ENCODE results near the gene MRPL53.

Gene MRPL53

DNA sequence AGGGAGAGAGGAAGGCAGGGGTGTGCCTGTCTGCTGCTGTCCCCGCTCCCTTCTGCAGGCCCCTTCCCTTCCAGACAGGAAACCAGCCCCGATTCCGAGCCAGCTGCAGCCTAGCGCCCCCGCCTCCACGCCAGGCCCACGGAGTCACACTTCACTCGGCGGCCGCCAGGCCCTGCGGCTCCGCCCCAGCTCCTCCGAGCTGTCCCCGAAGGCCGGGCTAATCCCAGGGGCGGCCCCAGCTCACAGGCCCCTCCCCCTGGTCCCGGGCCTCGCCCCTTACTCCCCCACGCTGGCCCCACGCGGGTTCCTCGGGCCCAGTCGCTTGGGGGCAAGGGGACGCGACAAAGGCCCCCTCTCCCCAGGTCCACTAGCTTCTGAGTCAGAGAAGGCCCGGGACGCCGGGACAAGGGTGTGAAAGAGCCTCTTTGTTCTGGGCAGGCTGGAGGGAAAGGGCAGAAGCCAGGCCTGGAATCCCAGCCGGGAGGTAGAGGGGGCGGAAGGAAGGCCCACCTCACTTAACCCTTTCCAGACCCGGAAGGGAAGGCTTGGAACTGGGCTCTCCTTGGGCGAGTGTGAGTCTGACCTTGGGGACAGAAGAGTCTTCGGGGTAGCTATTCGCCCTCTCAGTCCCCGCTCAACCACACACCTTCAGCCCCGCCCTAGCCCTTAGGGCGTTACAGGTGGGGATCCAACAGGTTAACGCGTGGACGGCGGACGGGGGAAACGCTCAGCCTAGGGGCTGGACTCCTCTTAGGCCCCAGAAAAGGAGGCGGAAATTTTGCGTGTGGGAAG is 31.9 kb downstream of the MRPL53 start (continued):
- TF ChIP-seq, protein P1, sequence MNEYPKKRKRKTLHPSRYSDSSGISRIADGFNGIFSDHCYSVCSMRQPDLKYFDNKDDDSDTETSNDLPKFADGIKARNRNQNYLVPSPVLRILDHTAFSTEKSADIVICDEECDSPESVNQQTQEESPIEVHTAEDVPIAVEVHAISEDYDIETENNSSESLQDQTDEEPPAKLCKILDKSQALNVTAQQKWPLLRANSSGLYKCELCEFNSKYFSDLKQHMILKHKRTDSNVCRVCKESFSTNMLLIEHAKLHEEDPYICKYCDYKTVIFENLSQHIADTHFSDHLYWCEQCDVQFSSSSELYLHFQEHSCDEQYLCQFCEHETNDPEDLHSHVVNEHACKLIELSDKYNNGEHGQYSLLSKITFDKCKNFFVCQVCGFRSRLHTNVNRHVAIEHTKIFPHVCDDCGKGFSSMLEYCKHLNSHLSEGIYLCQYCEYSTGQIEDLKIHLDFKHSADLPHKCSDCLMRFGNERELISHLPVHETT (tag by site-specific recombination; IDR thresholded peaks at IDR 0.05) = no peak
- no peak for TF ChIP-seq ZNF473 (tag by site-specific recombination; IDR thresholded peaks at IDR 0.05)
- peak; percentile 77 for TF ChIP-seq SP2 (tag by site-specific recombination; IDR thresholded peaks at IDR 0.05)
- TF ChIP-seq ZNF221 (tag by site-specific recombination; IDR thresholded peaks at IDR 0.05; ENCODE audit: borderline replicate concordance) = no peak
- no peak for TF ChIP-seq ZNF19 (tag by site-specific recombination; IDR thresholded peaks at IDR 0.05; ENCODE audit: low read depth)
- TF ChIP-seq ZNF837 (tag by site-specific recombination; IDR thresholded peaks at IDR 0.05) = no peak
- TF ChIP-seq, protein P2, sequence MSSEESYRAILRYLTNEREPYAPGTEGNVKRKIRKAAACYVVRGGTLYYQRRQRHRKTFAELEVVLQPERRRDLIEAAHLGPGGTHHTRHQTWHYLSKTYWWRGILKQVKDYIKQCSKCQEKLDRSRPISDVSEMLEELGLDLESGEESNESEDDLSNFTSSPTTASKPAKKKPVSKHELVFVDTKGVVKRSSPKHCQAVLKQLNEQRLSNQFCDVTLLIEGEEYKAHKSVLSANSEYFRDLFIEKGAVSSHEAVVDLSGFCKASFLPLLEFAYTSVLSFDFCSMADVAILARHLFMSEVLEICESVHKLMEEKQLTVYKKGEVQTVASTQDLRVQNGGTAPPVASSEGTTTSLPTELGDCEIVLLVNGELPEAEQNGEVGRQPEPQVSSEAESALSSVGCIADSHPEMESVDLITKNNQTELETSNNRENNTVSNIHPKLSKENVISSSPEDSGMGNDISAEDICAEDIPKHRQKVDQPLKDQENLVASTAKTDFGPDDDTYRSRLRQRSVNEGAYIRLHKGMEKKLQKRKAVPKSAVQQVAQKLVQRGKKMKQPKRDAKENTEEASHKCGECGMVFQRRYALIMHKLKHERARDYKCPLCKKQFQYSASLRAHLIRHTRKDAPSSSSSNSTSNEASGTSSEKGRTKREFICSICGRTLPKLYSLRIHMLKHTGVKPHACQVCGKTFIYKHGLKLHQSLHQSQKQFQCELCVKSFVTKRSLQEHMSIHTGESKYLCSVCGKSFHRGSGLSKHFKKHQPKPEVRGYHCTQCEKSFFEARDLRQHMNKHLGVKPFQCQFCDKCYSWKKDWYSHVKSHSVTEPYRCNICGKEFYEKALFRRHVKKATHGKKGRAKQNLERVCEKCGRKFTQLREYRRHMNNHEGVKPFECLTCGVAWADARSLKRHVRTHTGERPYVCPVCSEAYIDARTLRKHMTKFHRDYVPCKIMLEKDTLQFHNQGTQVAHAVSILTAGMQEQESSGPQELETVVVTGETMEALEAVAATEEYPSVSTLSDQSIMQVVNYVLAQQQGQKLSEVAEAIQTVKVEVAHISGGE (tag by site-specific recombination; conservative IDR thresholded peaks at IDR 0.05; ENCODE audit: low read depth) = peak; percentile 60
- no peak for TF ChIP-seq ZNF664 (tag by site-specific recombination; IDR thresholded peaks at IDR 0.05)
- TF ChIP-seq ZNF184 (tag by site-specific recombination; IDR thresholded peaks at IDR 0.05) = no peak
- TF ChIP-seq HOXD13 (CRISPR knock-in tag; IDR thresholded peaks at IDR 0.05; ENCODE audit: borderline replicate concordance) = no peak
- peak; percentile 74; the same call in 1 of the 2 replicates for TF ChIP-seq KLF7 (tag by site-specific recombination; IDR thresholded peaks at IDR 0.05; ENCODE audit: borderline replicate concordance)
- TF ChIP-seq ZNF76 (tag by site-specific recombination; IDR thresholded peaks at IDR 0.05; ENCODE audit: borderline replicate concordance, low read depth) = no peak
- TF ChIP-seq, protein P3, sequence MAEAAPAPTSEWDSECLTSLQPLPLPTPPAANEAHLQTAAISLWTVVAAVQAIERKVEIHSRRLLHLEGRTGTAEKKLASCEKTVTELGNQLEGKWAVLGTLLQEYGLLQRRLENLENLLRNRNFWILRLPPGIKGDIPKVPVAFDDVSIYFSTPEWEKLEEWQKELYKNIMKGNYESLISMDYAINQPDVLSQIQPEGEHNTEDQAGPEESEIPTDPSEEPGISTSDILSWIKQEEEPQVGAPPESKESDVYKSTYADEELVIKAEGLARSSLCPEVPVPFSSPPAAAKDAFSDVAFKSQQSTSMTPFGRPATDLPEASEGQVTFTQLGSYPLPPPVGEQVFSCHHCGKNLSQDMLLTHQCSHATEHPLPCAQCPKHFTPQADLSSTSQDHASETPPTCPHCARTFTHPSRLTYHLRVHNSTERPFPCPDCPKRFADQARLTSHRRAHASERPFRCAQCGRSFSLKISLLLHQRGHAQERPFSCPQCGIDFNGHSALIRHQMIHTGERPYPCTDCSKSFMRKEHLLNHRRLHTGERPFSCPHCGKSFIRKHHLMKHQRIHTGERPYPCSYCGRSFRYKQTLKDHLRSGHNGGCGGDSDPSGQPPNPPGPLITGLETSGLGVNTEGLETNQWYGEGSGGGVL (tag by site-specific recombination; IDR thresholded peaks at IDR 0.05) = peak; percentile 54
- no peak for TF ChIP-seq ZNF777 (tag by site-specific recombination; IDR thresholded peaks at IDR 0.05; ENCODE audit: borderline replicate concordance)
- TF ChIP-seq ZNF776 (tag by site-specific recombination; IDR thresholded peaks at IDR 0.05; ENCODE audit: borderline replicate concordance) = no peak
- TF ChIP-seq ZNF596 (tag by site-specific recombination; IDR thresholded peaks at IDR 0.05) = no peak
- no peak for TF ChIP-seq ZNF2 (tag by site-specific recombination; IDR thresholded peaks at IDR 0.05)
- TF ChIP-seq ZNF48 (tag by site-specific recombination; IDR thresholded peaks at IDR 0.05) = no peak
- TF ChIP-seq ZNF626 (tag by site-specific recombination; IDR thresholded peaks at IDR 0.05) = no peak
- no peak for TF ChIP-seq ZNF560 (tag by site-specific recombination; IDR thresholded peaks at IDR 0.05; ENCODE audit: borderline replicate concordance)
- TF ChIP-seq ZNF621 (tag by site-specific recombination; IDR thresholded peaks at IDR 0.05) = no peak
- TF ChIP-seq, protein P4, sequence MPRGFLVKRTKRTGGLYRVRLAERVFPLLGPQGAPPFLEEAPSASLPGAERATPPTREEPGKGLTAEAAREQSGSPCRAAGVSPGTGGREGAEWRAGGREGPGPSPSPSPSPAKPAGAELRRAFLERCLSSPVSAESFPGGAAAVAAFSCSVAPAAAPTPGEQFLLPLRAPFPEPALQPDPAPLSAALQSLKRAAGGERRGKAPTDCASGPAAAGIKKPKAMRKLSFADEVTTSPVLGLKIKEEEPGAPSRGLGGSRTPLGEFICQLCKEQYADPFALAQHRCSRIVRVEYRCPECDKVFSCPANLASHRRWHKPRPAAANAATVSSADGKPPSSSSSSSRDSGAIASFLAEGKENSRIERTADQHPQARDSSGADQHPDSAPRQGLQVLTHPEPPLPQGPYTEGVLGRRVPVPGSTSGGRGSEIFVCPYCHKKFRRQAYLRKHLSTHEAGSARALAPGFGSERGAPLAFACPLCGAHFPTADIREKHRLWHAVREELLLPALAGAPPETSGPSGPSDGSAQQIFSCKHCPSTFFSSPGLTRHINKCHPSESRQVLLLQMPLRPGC (tag by site-specific recombination; IDR thresholded peaks at IDR 0.05) = no peak
- TF ChIP-seq PRDM1 (tag by site-specific recombination; IDR thresholded peaks at IDR 0.05) = no peak
- TF ChIP-seq ZNF548 (tag by site-specific recombination; IDR thresholded peaks at IDR 0.05) = no peak
- TF ChIP-seq ZNF677 (tag by site-specific recombination; IDR thresholded peaks at IDR 0.05) = no peak
- no peak for TF ChIP-seq ZNF23 (tag by site-specific recombination; IDR thresholded peaks at IDR 0.05; ENCODE audit: borderline replicate concordance)
- peak; percentile 95 for TF ChIP-seq SP3 (tag by site-specific recombination; IDR thresholded peaks at IDR 0.05)
- TF ChIP-seq ZNF248 (tag by site-specific recombination; IDR thresholded peaks at IDR 0.05) = no peak
- no peak for TF ChIP-seq YY1 (tag by site-specific recombination; IDR thresholded peaks at IDR 0.05)
- no peak for TF ChIP-seq ZNF510 (tag by site-specific recombination; IDR thresholded peaks at IDR 0.05; ENCODE audit: insufficient replicate concordance)
- TF ChIP-seq ZNF37A (tag by site-specific recombination; IDR thresholded peaks at IDR 0.05) = no peak
- TF ChIP-seq, protein P5, sequence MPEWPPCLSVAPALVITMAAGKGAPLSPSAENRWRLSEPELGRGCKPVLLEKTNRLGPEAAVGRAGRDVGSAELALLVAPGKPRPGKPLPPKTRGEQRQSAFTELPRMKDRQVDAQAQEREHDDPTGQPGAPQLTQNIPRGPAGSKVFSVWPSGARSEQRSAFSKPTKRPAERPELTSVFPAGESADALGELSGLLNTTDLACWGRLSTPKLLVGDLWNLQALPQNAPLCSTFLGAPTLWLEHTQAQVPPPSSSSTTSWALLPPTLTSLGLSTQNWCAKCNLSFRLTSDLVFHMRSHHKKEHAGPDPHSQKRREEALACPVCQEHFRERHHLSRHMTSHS (tag by site-specific recombination; IDR thresholded peaks at IDR 0.05) = no peak

All from HEK293 (cell line).